Ovary (tissue), 9 donors: ENCODE results near the gene BABAM2. TPM values are rescaled to one million over a fixed set of nuclear protein-coding genes. Genes with fewer than 3 reads are reported as not detected.

Experiments
- DNase-seq, 5 donors: peaks; one replicate each; pipeline ENCODE4 v3.0.0-alpha.2; 2019 to 2020
- H3K27ac ChIP-seq, 2 donors: fragments of 200-600 bp; one replicate each; pipeline versions ENCODE4 v1.5.1 to v1.8.0; 2019 to 2022
- H3K27me3 ChIP-seq: fragments of 200-600 bp; one replicate; pipeline ENCODE4 v1.8.0; 2022
- H3K36me3 ChIP-seq: fragments of 200-600 bp; sonication (generic); one replicate; pipeline ENCODE4 v1.5.1; 2019
- H3K4me1 ChIP-seq: one replicate; pipeline ENCODE4 v1.8.1; 2013; ENCODE audit warnings: mild to moderate bottlenecking, moderate library complexity; ENCODE audit not compliant: insufficient read depth
- H3K4me3 ChIP-seq: fragments of 200-600 bp; sonication (generic); one replicate; pipeline ENCODE4 v1.5.1; 2017
- H3K9me3 ChIP-seq, 2 donors: fragments of 200-600 bp in 1 of 2; sonication (generic) in 1 of 2; one replicate each; pipeline versions ENCODE4 v1.5.1 to v1.8.1; 2013 to 2019; ENCODE audit warnings: mild to moderate bottlenecking in 1 of 2, moderate library complexity in 1 of 2
- EP300 ChIP-seq: sonication (generic); formaldehyde crosslinking; IDR thresholded peaks from one replicate; pipeline ENCODE4 v1.6.1; 2017; ENCODE audit warnings: antibody characterized with exemption
- POLR2A ChIP-seq: fragments of 450-650 bp; IDR thresholded peaks from one replicate; pipeline ENCODE4 v1.6.1; 2017; ENCODE audit warnings: antibody characterized with exemption, mild to moderate bottlenecking, moderate library complexity
- WGBS, 3 donors: extraction: QIAGEN DNeasy Blood & Tissue Kit in 1 of 3; methylation state at CpG; one replicate each; pipeline versions ENCODE4 v1.1.5 to v1.1.7; 2013 to 2017; 5-methylcytosine and 5-hydroxymethylcytosine counted together
- intact Hi-C, 4 donors: fragments of 100-400 bp; cut with DNase I; formaldehyde crosslinking; loops; one replicate each; pipeline versions ENCODE4 v1.11.0 to v1.15.1; 2022 to 2023
- polyA plus RNA-seq, 2 donors: library from polyadenylated mRNA; stranded (reverse); fragments of 200-250 nt in 1 of 2; fragments of 350-450 nt in 1 of 2; fragmentation: Illumina TruSeq in 1 of 2; extraction: RNeasy Lipid Tissue Mini Kit (QIAGEN cat#74804) in 1 of 2; gene quantifications; one replicate each; pipeline ENCODE4 v1.2.3, GENCODE V29; 2013 to 2014
- total RNA-seq, 7 donors: library from RNA; depleted of rRNA in 2 of 7; stranded (reverse); fragments of >200 nt in 2 of 7; fragmentation: NEBNext Ultra II Directional in 3 of 7; extraction: Animal tissue kit (Norgen Biotek cat#: 25700) in 3 of 7; gene quantifications; one replicate each; pipeline versions ENCODE4 v1.1.0 to v1.2.4, GENCODE V29; 2016 to 2023
- TF ChIP-seq, protein P1 (sequence below), 3 donors: fragments of 450-650 bp in 2 of 3; fragments of 200-600 bp in 1 of 3; IDR thresholded peaks; one replicate each; pipeline versions ENCODE4 v1.5.1 to v1.8.0; 2016 to 2022; ENCODE audit warnings: antibody characterized with exemption in 3 of 3, mild to moderate bottlenecking in 1 of 3
- donor health status: DM: no; HTN: no; CAD: no; lungs with moderate emphysema.
- donor health status: DM: no; HTN: no; CAD: no.
- donor health status: Bipolar disorder and iron deficiency.
- donor health status: DM: yes; HTN: yes; CAD: no.
- donor health status: DM: no; HTN: no; CAD: no.
- donor health status: DM: yes; HTN: yes; CAD: no.

BABAM2 gene
- total and polyA plus RNA-seq, 9 donors = 22.0 to 96.7 (median 46.8) TPM

DNA sequence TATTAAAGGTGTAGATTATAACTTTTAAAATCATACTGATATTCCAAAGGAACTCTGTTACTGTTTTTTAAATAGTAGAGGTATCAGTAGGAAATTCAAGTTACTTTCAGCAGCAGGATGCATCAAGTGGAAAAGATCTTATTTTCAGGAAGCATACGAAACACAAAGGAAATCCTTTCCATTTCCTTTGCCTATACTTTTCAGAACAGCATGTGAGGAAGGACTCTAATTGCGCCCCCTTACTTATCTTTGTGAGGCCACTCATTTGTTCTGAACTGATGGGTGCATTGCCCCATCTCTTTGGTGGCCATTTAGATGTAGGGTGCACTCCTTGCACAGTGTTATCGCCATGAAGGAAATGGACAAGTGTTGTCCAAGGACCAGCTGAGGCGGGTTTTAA, 145.3 kb downstream of the BABAM2 start:
- Histone ChIP-seq H3K4me3 (no peak overlapping the region), H3K27me3 (no peaks in the 10 kb centered on the region), H3K4me1 (no peaks in the 10 kb centered on the region), H3K27ac (no peak overlapping the region), H3K36me3 (no peaks in the 10 kb centered on the region), H3K9me3 (no peaks in the 10 kb centered on the region)
- intact Hi-C loops = no loop called here
- TF ChIP-seq POLR2A = no peak
- TF ChIP-seq, protein P1, sequence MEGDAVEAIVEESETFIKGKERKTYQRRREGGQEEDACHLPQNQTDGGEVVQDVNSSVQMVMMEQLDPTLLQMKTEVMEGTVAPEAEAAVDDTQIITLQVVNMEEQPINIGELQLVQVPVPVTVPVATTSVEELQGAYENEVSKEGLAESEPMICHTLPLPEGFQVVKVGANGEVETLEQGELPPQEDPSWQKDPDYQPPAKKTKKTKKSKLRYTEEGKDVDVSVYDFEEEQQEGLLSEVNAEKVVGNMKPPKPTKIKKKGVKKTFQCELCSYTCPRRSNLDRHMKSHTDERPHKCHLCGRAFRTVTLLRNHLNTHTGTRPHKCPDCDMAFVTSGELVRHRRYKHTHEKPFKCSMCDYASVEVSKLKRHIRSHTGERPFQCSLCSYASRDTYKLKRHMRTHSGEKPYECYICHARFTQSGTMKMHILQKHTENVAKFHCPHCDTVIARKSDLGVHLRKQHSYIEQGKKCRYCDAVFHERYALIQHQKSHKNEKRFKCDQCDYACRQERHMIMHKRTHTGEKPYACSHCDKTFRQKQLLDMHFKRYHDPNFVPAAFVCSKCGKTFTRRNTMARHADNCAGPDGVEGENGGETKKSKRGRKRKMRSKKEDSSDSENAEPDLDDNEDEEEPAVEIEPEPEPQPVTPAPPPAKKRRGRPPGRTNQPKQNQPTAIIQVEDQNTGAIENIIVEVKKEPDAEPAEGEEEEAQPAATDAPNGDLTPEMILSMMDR (IDR thresholded peaks at IDR 0.05) = no peak
- TF ChIP-seq EP300 = no peak
- no peak for DNase-seq
- 89 to 93% (median 92%) methylated on average over 4 of the region's 4 CpGs for WGBS, 3 donors

DNA sequence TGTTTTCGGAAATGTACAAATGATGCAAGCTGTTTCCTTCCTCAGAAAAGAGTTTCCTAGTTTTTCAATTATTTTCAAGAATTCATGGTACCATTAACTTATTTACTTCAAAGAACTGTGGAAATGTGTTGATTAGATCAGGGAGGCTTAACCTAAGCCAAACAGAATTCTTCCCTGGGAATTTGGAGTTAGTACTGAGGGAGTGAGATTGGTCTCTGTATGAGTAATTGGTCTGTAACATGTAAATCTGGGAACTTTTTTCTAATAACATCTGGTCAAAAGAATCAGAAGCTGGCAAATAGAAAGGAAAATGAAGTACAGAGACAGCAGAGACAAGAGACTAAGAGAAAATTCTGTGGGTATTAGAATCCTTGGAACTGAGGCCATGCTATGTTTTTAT, 145.8 kb downstream of the BABAM2 start:
- no peaks in the 10 kb centered on the region for H3K27me3 ChIP-seq
- H3K27ac ChIP-seq = no peak overlapping the region
- no peaks in the 10 kb centered on the region for H3K4me1 ChIP-seq
- no peaks in the 10 kb centered on the region for H3K9me3 ChIP-seq
- no peak for TF ChIP-seq EP300
- no peak overlapping the region for H3K4me3 ChIP-seq
- H3K36me3 ChIP-seq = no peaks in the 10 kb centered on the region
- no peak for DNase-seq
- WGBS, 3 donors = 94 to 96% (median 94%) methylated on average over 1 of the region's 1 CpG
- intact Hi-C loops = no loop called here

DNA sequence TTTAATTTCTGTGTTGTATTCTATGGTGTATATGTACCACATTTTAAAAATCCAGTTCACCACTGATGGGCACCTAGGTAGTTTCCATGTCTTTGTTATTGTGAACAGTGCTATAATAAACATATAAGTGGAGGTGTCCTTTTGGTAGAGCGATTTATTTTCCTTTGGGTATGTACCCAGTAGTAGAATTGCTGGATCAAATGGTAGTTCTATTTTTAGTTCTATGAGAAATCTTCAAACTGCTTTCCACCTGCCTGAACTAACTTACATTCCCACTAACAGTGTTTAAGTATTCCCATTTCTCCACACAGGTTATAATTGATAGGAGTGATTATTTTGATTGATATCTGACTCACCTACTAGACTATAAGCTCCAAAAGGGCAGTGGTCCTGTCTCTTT, 148.2 kb downstream of the BABAM2 start:
- no peak overlapping the region for H3K4me3 ChIP-seq
- no peak overlapping the region for H3K27ac ChIP-seq
- no peaks in the 10 kb centered on the region for H3K27me3 ChIP-seq
- WGBS, 3 donors = 87 to 96% (median 94%) methylated on average over 1 of the region's 1 CpG
- no peak for DNase-seq
- H3K9me3 ChIP-seq = no peaks in the 10 kb centered on the region
- intact Hi-C loops = no loop called here
- no peaks in the 10 kb centered on the region for H3K36me3 ChIP-seq
- no peaks in the 10 kb centered on the region for H3K4me1 ChIP-seq
- TF ChIP-seq, protein P1 (IDR thresholded peaks at IDR 0.05) = no peak
- TF ChIP-seq POLR2A (no peak), EP300 (no peak)

DNA sequence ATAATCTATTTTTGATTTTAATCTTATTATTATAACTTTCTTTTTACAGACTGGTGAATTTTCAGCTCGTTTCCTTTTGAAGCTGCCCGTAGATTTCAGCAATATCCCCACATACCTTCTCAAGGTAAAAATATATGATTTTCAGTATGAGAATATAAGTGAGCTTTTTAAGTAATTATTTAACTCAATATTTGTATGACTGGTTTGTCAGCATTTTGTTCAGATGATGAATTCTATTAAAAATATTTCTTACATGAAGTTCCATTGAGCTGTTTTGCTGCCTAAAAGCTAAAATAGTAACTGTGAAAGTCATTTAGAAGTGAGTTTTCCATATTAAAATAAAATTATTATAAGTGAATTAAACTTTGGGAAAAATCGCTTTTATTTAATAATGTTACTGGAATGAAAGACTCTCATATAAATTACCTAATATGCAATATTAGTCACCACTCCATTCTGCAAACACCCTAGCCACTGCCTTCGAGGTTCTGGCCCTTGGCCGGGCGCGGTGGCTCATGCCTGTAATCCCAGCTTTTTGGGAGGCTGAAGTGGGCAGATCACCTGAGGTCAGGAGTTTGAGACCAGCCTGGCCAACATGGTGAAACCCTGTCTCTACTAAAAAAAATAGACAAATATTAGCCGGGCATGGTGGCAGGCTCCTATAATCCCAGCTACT, 155.3 kb downstream of the BABAM2 start:
- no peak for DNase-seq
- H3K4me3 ChIP-seq = no peak overlapping the region
- no peaks in the 10 kb centered on the region for H3K36me3 ChIP-seq
- peaks cover 4% of the 10 kb centered on the region for H3K4me1 ChIP-seq
- intact Hi-C loops = no loop called here
- 94 to 97% (median 95%) methylated on average over 8 of the region's 8 CpGs for WGBS, 3 donors
- TF ChIP-seq POLR2A (no peak), EP300 (no peak)
- TF ChIP-seq, protein P1 (IDR thresholded peaks at IDR 0.05) = no peak
- no peaks in the 10 kb centered on the region for H3K27me3 ChIP-seq
- no peak overlapping the region for H3K27ac ChIP-seq
- H3K9me3 ChIP-seq = no peaks in the 10 kb centered on the region

DNA sequence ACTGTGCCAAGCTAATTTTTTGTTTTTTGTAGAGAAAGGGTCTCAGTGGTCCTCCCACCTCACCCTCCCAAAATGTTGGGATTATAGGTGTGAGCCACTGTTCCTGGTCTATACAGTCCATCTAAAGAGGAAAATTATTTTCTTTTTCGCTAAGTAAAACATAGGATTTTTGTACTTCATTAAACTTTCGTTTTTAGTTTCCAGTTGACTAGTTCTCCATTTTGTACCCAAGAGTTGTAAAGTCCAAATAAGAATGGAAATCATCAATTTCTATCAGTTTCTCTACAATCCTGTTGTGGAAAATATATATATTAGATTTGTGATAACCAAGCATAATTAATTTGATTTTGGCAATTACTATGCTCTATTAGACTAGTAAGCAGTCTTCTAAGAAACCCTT, 156.4 kb downstream of the BABAM2 start:
- Histone ChIP-seq H3K9me3 (no peaks in the 10 kb centered on the region), H3K4me3 (no peak overlapping the region), H3K27ac (no peak overlapping the region), H3K27me3 (no peaks in the 10 kb centered on the region), H3K4me1 (peaks cover 6% of the 10 kb centered on the region), H3K36me3 (no peaks in the 10 kb centered on the region)
- no peak for DNase-seq
- WGBS, 3 donors = 89 to 92% (median 91%) methylated on average over 2 of the region's 2 CpGs
- intact Hi-C loops = no loop called here
- TF ChIP-seq EP300 = no peak
- TF ChIP-seq, protein P1 (IDR thresholded peaks at IDR 0.05) = no peak
